Adrenal gland (tissue), 5 donors: ENCODE data around the gene PI4K2B.

Experiments used
- CTCF ChIP-seq, 6 experiments: fragments of 450-650 bp in 4 of 6; fragments of 200-600 bp in 2 of 6; sonication (generic) in 1 of 6; IDR thresholded peaks; 1 replicate in 5 of 6; 2 replicates in 1 of 6; pipeline versions ENCODE4 v1.5.1 to v1.8.0; 2016 to 2021; ENCODE audit warnings: antibody characterized with exemption in 6 of 6, mild to moderate bottlenecking in 2 of 6, moderate library complexity in 1 of 6
- POLR2A ChIP-seq, 2 donors: fragments of 450-650 bp; IDR thresholded peaks; one replicate each; pipeline ENCODE4 v1.6.1; 2017; ENCODE audit warnings: antibody characterized with exemption in 2 of 2, mild to moderate bottlenecking in 2 of 2, moderate library complexity in 1 of 2
- donor health status: DM: no; HTN: no; CAD: no.

DNA sequence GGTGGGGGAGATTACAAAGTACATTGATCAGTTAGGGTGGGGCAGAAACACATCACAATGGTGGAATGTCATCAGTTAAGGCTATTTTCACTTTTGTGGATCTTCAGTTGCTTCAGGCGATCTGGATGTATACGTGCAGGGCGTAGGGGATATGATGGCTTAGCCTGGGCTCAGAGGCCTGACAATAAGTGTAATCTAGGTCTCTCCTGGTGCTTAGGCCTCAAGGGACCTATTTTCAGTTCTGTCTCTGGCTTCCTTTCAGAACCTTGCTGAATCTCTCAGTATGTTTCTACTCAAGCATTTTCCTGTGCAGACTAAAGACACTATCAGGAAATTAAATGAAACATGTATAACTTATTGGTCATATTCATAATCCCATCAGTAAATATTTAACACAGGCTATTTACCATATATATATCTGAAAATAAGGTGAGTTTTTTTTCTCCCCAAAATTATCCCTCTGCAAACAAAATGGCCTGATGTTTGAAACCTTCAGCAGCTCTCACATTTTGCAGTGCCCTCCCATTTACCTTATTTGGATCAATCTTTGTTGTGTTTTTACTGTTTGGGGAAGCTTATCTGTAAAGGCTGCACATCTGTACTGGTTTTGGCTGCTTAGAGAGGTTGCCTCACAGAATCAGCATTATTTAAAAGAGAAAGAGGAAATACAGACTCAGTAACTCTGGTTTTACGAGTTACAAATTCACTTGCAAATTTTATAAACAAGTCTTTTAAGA, 76.4 kb downstream of the PI4K2B start:
- TF ChIP-seq POLR2A (IDR thresholded peaks at IDR 0.05): no peak
- no peak for TF ChIP-seq CTCF (IDR thresholded peaks at IDR 0.05)
